Posterior cingulate gyrus (tissue), 11 donors: Measurements from ENCODE around the gene FUT6.
"Not testable (repeated sequence)": the region's sequence is repeated elsewhere in the genome, so short reads cannot be mapped to it uniquely, and the experiment has no call there.

Experiments
- DNase-seq, 10 donors: peaks; one replicate each; pipeline versions ENCODE4 v3.0.0 to v3.0.0-alpha.2; 2020 to 2021; ENCODE audit warnings: mixed read lengths in 3 of 10
- intact Hi-C: fragments of 100-400 bp; cut with DNase I; formaldehyde crosslinking; loops from one replicate; pipeline ENCODE4 v1.15.1; 2023

FUT6 gene, protein sequence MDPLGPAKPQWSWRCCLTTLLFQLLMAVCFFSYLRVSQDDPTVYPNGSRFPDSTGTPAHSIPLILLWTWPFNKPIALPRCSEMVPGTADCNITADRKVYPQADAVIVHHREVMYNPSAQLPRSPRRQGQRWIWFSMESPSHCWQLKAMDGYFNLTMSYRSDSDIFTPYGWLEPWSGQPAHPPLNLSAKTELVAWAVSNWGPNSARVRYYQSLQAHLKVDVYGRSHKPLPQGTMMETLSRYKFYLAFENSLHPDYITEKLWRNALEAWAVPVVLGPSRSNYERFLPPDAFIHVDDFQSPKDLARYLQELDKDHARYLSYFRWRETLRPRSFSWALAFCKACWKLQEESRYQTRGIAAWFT

DNA sequence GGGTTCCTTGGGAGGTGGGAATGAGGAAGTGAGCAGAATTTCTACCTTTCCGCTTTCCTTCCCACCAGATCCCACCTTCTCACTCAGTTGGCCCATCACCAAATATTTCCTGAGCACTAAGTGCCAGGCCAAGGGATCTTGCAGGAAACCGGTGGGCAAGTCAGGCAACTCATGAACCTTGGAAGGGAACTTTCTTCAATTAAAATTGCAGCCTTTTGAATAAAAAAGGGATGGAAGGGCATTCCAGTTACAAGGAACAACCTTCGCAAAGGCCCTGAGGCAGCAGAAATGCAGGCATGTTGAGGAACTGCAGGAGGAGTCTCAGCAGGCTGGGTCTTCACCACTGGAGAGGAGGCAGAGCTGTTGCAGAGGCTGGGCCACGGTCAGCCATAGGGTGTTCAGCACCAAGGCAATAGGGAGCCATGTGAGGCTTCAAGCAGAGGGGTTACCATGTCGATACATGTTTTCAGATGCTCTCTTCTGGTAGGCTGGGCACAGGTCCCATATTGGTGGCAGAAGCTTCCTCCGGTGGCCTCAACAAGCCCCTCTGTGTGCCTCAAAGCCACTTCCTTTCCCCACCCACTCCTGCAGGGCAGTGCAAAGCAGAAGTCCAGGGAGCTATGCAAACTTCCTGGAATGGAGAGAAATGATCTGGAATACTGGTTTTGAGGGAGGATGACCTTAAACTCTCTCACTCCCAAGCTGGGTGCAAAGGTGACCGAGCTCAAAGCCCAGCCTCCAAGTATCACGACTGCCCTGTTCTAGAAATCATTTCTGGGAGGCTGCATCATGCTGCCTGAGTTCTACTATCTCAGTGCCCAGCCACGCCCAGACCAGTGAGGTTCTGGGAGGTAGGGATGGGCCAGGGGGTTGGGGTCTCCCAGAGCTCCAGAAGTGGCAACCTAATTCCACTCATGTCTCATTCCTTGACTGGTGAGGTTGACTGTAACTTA is at the start of gene FUT6:
Gene FUT6 (minus strand): TSS at position 638 of the 953 bp plus-strand sequence. CDS start 7,135 bp downstream, outside the sequence.
- intact Hi-C loops = no loop called here
- peak in 1 of 10 donors; percentile 25 for DNase-seq

DNA sequence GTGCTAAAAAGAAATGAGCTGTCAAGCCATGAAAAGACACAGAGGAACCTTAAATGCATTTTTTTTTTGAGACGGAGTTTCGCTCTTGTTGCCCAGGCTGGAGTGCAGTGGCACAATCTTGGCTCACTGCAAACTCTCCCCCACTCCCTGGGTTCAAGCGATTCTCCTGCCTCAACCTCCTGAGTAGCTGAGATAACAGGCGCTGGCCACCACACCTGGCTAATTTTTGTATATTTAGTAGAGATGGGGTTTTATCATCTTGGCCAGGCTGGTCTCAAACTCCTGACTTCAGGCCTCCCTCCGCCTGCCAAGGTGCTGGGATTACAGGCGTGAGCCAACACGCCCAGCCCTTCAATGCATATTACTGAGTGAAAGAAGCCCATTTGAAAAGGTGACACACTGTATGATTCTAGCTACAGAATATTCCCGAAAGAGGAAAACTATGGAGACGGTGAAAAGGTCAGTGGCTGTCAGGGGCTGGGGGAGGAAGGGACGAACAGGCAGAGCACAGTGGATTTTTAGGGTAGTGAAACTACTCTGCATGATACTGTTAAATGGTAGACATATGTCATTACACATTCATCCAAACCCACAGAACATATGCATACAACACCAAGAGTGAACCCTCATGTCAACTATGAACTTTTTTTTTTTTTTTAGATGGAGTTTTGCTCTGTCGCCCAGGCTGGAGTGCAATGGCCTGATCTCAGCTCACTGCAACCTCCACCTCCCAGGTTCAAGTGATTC is 44.7 kb upstream of the FUT6 start:
- DNase-seq, intact Hi-C loops: not testable (repeated sequence)

DNA sequence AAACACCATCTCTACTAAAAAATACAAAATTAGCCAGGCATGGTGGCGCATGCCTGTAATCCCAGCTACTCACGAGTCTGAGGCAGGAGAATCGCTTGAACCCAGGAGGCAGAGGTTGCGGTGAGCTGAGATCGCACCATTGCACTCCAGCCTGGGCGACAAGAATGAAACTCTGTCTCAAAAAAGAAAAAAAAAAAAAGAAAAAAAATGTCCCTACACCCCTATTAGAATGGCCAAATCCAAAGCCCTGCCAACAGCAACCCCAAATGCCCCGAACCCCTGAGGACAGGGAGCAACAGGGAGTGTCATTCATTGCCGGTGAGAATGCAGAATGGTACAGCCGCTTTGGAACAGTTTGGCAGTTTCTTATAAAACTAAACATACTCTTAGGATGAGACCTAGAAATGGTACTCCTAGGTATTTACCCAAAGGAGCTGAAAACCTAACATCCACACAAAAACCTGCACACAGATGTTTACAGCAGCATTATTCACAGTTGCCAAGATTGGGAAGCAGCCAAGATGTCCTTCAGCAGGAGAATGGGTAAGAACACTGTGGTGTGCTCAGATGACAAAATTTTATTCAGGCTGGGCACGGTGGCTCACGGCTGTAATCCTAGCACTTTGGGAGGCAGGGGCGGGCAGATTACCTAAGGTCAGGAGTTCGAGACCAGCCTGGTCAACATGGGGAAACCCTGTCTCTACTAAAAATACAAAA is 43.8 kb upstream of the FUT6 start:
- DNase-seq, intact Hi-C loops: not testable (repeated sequence)

DNA sequence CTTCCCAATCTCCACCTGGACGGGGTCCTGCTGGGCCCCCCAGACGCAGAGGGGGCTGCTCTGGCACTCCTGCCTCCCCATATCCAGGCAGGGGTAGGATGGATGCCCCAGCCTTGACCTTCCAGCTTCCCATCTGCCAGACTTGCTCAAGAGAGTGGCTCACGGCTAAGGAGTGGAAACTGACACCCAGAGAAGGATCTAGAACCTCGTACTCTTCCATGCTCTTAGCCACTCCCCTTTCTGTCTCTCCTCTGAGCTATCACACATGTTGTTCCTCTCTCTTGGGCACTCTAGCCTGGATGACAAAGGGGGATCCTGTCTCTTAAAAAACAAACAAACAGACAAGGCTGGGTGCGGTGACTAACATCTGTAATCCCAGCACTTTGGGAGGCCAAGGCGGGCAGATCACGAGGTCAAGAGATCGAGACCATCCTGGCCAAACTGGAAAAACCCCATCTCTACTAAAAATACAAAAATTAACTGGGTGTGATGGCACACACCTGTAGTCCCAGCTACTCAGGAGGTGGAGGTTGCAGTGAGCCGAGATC is 43.0 kb upstream of the FUT6 start:
- intact Hi-C loops = no loop called here
- no peak for DNase-seq

DNA sequence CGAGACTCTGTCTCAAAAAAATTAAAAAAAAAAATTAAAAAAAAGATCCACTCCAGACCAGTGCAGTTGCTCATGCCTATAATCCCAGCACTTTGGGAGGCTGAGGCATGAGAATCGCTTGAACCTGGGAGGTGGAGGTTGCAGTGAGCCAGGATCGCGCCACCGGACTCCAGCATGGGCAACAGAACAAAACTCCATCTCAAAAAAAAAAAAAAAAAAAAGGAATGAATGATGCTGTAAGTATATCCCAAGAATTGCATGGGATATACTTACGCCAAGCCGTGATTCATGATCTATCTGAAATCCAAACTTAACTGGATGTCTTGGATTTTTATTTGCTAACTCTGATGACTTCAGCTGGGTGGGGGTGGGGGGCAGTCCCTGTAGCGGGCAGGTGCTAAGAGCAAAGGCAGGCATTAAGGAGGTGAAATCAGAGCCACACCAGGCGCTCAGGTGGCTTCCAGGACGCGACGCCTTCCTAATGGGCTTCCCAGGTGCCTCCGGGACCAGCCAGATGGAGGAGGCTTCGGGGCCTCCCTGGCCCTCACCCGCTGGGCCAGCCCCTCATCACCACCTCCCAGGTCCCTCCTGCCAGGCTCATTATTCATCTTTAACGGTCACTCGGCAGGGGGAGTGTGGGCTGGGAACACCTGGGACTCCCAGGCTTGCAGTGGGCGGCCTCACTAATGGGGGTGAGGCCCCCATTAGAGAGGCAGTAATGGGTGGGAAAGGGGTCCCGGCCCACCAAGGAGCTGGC is 42.2 kb upstream of the FUT6 start:
- DNase-seq = no peak
- intact Hi-C loops = no loop called here

DNA sequence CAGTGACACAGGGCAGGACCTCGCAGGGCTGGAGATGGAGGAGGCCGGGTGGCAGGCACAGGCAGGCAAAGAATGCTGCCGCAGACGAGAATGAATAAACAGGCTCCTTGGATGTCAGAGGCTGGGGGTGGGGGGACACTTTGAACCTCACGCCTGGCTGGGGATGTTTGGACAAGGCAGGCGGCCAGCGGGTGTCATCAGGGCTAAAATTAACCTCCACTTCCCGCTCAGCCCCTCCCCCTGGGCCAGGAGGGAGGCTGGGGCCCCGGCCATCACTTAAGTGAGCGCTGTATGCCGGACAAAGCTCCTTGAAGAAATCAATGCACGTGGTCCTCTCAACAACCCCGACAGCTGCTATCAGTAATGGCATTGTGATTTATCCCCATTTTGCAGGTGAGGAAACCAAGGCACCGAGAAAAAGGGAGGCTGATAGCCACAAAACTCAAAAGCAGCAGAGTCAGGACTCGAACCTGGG is 41.1 kb upstream of the FUT6 start:
- no peak for DNase-seq
- intact Hi-C loops = no loop called here

DNA sequence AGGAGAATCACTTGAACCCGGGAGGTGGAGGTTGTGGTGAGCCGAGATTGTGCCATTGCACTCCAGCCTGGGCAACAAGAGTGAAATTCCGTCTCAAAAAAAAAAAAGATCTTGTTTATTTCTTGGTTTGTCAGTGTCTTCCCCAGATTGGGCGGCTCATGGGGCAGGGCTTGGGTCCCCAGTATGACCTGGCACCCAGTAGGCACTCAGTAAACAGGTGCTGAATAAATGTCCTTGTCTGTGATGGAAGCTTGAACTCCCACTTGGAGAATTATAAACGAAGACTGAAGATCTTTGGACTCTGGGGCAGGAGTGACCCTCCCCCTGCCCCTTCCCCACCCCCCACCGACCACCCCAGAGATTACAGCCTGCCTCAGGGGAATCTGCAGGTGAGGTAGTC is 40.7 kb upstream of the FUT6 start:
- intact Hi-C loops = no loop called here
- no peak for DNase-seq

DNA sequence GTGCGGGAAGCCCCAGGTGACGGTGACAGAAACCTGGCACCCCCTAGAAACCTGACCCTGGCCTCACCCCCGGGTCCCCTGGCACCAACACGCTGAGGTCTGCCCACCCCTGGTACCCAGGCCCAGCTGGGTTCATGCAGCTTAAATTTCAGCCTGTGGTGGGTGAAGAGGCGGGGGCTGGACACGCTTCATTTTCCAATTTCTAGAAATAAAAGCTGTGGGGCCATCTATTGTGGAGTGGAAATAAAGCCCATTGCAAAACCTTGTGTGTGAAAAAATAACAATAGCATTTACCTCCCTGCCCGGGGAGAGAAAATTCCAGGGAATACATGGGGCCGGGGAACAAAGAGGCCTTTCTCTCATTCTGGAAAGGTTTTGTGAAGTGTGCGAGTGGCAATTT is 38.4 kb upstream of the FUT6 start:
- intact Hi-C loops = no loop called here

DNA sequence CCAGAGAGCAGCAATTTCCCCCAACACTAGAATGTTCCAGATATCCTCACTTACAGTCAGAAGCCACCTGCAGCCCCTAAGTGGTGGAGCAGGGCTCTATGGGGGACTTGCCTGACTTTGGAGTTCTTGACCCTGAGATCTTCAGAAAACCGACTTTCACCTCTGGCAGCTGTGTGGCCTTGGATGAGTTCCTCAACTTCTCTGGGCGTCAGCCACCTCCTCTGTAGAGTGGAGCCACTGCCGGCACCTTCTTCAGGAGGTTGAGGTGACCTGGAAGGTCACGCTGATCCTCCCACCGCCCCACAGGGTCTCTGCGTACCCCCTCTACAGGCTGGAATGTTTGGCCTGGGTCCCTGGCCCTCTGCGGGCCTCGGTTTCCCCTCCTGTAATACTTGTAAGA is 37.9 kb upstream of the FUT6 start:
- intact Hi-C loops = no loop called here
- DNase-seq = no peak

More for the DNA sequence above, 38.4 kb upstream of the FUT6 start:
- no peak for DNase-seq

DNA sequence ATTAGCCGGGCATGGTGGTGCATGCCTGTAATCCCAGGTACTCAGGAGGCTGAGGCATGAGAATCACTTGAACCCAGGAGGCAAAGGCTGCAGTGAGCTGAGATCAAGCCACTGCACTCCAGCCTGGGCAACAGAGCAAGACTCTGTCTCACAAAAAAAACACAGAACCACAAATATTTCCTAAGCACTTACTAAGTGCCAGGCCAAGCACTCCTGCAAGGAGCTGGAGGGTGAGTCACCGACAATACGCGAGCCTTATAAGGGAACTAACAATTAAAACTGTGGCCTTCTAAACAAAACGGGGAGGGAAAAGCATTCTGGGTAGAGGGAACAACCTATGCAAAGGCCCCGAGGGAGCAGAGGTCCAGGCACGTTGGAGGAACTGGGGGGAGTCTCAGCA is 35.0 kb upstream of the FUT6 start:
- intact Hi-C loops, DNase-seq: not testable (repeated sequence)

DNA sequence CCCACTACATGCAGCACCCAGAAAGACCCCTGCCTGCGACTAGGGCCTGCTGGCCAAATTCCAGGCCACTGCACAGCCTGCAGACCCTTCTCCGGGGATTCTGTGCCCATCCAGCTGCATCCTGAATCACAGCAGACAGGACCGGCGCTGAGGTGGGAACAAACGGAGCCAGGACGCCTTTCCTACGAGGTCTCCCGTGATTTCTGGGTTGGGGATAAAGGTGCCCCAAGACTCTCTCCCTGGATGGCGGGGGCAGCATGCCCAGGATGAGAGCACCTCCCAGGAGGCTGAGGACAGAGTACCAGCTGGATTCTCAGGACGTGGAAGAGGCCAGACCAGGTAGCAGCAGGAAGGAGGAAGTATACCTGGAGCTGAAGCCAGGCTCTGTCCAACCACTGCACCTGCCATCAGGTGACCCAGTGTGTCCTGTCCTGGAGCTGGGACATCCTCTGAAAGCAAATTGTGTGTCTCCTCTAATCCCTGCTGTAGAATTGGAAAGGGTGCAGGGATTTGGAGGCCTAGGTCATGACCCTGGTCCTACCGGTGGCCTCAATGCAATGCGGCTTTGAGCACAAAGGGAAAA is 34.2 kb upstream of the FUT6 start:
- intact Hi-C loops = no loop called here
- DNase-seq = no peak

DNA sequence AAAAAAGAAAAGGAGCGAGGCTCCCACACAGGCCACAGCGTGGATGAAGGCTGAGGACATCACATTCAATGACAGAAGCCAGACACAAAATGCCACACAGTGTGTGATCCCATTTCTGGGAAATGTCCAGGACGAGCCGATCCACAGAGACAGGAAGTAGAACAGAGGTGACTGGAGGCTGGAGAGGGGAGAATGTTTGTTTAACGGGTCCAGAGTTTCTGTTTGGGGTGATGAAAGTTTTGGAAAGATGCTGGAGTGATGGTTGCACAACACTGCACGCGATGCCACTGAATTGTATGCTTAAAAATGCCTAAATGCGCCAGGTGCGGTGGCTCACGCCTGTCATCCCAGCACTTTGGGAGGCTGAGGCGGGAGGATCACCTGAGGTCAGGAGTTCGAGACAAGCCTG is 31.5 kb upstream of the FUT6 start:
- no peak for DNase-seq
- intact Hi-C loops = no loop called here

DNA sequence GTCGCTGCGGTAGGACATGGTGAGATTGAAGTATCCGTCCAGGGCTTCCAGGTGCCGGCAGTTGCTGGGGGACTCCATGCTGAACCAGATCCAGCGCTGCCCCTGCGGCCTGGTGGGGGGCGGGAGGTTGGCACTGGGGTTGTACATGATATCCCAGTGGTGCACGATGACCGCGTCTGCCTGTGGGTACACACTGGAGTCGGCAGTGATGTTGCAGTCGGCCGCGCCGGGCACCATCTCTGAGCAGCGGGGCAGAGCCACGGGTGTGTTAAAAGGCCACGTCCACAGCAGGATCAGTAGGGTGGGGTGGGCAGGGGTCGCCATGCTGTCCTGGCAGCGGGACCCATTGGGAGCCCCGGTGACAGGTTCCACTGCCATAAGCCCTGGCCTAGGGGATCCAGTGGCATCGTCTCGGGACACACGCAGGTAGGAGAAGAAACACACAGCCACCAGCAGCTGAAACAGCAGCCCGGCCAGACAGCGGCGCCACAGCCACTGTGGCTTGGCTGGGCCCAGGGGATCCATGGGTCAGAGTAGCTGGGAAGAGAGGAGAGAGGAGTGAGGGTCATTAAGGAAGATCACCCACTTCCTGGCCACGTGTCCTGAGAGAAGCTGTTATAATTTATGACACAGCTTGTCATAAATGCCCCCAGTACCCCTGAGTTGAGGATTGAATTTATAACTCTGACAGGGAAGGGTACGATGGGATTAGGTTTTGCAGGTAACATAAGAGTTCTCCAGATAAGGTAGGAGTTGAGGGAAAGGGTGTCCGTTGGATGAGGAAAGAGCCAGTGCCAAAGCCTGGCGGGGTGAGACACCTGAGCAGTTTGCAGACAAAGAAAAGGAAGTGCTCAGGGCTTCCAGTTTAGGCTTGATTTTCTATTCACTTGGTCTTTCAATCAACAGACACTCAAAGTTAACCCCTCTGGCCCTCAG is 28.0 kb upstream of the FUT6 start:
- no peak for DNase-seq

DNA sequence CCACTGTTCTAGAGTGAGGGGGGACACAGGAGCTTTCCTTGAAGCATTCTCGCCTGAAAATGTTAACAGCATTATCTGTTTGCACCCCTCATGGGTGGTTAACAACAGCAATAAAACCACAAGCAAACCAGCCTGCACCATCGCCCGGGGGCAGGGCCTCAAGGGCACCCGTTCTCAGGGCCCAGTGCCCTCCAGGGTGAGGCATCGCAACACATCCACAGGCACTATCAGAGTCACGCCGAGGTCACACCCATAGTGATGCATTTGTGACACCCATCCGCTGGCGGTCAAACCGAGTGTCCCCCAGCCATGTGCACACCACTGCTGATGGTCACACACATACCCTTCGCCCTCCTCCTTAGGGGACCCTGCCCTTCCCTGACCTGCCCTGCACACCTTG is 26.3 kb upstream of the FUT6 start:
- DNase-seq = no peak
- intact Hi-C loops = no loop called here

More for the DNA sequence above, 28.0 kb upstream of the FUT6 start:
- intact Hi-C loops = no loop called here

DNA sequence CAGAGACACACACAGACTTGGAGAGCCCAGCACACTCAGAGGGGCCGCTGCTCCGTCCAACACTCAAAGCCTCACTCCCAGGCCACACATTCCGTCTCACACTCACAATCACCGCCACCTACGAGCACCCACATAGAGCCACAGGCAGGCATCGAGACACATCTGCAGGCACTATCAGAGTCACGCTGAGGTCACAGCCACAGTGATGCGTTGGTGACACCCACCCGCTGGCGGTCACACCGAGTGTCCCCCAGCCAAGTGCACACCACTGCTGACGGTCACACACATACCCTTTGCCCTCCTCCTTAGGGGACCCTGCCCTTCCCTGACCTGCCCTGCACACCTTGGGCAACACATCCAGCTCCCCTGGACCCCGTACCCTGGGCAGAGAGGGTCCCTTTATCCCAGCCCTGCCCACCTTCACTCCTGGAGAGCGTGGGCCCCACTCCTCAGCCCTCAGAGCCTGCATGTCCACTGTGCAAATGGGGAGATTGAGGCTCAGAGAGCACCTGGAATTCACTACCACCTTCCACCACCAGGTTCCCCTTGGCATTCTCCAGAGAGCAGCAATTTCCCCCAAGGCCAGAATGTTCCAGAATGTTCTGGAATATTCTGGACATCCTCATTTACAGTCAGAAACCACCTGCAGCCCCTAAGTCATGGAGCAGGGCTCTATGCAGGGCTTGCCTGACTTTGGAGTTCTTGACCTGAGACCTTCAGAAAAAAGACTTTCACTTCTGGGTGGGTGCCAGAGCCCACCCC is 25.4 kb upstream of the FUT6 start:
- no peak for DNase-seq
- intact Hi-C loops = no loop called here

DNA sequence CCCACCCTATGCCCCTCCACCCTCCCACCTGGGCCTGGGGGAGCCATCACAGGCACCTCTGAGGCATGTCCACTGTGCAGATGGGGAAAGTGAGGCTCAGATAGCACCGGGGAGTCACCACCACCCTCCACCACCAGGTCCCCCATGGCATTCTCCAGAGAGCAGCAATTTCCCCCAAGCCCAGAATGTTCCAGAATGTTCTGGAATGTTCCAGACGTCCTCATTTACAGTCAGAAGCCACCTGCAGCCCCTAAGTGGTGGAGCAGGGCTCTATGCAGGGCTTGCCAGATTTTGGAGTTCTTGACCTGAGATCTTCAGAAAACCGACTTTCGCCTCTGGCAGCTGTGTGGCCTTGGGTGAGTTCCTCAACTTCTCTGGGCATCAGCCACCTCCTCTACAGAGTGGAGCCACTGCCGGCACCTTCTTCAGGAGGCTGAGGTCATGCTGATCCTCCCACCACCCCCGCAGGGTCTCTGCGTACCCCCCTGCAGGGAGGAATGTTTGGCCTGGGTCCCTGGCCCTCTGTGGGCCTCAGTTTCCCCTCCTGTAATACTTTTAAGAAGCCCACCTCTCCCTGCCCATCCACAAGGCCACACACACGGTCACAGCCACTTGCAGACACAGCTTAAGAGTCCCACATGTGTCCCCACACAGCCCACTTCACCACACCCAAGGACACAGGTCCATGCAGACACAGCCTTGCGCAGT is 24.7 kb upstream of the FUT6 start:
- DNase-seq = no peak
- intact Hi-C loops = no loop called here
